Mucosa of rectum (tissue), 2 donors: ENCODE results near the gene CDH15.

Experiments used
- H3K27ac ChIP-seq, 2 donors: one replicate each; pipeline ENCODE4 v1.7.0; 2013; ENCODE audit warnings: inconsistent platforms in 2 of 2, low read depth in 2 of 2, low read length in 2 of 2
- H3K27me3 ChIP-seq, 2 donors: one replicate each; pipeline ENCODE4 v1.7.0; 2013; ENCODE audit warnings: low read length in 2 of 2; ENCODE audit not compliant: control insufficient read depth in 2 of 2, insufficient read depth in 2 of 2
- H3K36me3 ChIP-seq, 2 donors: one replicate each; pipeline ENCODE4 v1.7.0; 2013; ENCODE audit warnings: low read length in 2 of 2; ENCODE audit not compliant: control insufficient read depth in 2 of 2, insufficient read depth in 2 of 2
- H3K4me1 ChIP-seq, 2 donors: one replicate each; pipeline ENCODE4 v1.7.0; 2013; ENCODE audit warnings: low read length in 2 of 2, mild to moderate bottlenecking in 1 of 2; ENCODE audit not compliant: control insufficient read depth in 2 of 2, insufficient read depth in 2 of 2
- H3K4me3 ChIP-seq, 2 donors: one replicate each; pipeline ENCODE4 v1.7.0; 2013; ENCODE audit warnings: low read length in 2 of 2
- H3K9ac ChIP-seq, 2 donors: one replicate each; pipeline ENCODE4 v1.7.0; 2013; ENCODE audit warnings: low read length in 2 of 2, low read depth in 1 of 2, mild to moderate bottlenecking in 1 of 2
- H3K9me3 ChIP-seq, 2 donors: one replicate each; pipeline ENCODE4 v1.7.0; 2013; ENCODE audit warnings: low read length in 2 of 2; ENCODE audit not compliant: control insufficient read depth in 2 of 2
- donor health status: healthy.
- donor health status: Normal muscosa, but diverticular disease.

Gene CDH15

DNA sequence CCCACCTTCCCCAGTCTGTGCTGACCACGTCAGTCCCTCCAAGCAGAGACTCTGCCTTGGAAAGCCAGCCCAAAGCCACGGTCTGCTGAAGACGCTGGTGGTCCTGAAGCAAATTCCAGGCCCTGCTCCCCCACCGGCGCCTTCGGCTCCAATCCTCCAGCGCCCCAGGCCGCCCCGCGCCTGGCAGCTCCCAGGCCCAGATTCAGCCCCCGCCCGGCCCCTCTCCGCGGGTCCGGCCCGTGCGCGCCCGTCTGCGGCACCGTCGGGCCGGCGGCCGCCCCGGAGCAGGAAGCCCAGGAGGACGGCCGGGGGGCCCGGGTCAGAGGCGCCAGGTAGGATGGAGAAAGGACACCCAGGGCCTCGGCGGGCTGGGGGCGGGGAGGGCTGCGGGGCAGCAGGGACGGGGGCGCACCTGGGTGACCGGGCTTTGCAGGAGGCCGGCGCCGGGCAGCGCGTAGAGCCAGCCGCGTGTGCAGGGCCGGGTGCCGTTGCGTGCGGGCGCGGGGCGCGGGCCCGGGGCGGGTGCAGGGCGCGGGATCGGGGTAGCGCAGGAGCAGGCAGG is 29.4 kb downstream of the CDH15 start:
- peaks cover 17 to 37% of the 10 kb centered on the region in 2 donors for H3K27me3 ChIP-seq
- peak overlapping the region in 1 of 2 donors; percentile 16 for H3K4me3 ChIP-seq
- no peak overlapping the region for H3K9ac ChIP-seq
- no peaks in the 10 kb centered on the region for H3K36me3 ChIP-seq
- H3K4me1 ChIP-seq: peaks cover 0 to 3% of the 10 kb centered on the region in 2 donors
- H3K27ac ChIP-seq: no peak overlapping the region
- no peaks in the 10 kb centered on the region for H3K9me3 ChIP-seq

DNA sequence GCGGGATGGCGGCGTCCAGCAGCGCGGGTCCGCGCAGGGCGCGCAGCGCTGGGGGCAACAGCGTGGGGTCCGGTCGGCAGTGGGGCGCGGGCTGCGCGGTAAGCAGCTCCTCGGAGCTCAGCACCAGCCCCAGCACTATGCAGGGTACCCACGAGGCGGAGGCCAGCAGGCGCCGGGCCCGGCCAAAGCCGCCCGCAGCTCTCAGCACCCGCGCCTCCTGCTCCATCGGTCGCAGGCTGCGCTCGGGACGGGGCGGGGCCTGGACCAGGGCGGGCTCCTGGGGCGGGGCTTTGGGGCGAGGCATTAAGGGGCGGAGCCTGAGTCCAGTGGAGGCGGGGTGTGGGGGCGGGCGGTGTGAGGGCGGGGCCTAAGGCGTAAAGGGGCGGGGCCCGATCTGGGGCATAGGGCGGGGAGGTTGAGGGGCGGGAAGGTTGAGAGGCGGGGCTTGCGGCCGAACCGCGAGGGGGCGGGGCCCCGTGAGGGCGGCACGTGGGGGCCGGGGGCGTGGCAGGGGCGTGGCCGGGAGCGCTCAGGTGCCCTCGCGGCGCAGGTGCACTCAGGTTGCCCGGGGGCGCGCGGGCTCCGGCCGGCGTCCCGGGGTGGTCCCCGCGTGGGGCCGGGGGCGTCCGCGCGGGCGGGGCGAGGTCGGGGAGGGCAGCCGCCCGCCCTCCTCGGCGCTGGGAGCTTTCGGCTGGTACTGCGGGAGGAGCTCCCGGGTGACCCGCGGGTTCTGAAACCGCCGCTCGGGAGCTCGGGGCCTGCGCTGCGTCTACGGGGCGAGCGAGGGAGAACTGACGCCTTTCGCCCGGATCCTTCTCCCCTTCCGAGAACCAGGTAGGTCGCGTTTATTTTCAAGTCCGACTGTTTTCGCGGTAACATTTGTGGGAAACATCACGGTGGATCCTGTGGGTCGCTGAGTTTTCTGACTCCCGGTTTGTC is 30.2 kb downstream of the CDH15 start:
- H3K4me3 ChIP-seq: peak overlapping the region in 1 of 2 donors; percentile 16
- no peaks in the 10 kb centered on the region for H3K9me3 ChIP-seq
- peaks cover 0 to 3% of the 10 kb centered on the region in 2 donors for H3K4me1 ChIP-seq
- H3K9ac ChIP-seq: no peak overlapping the region
- H3K27me3 ChIP-seq: peaks cover 17 to 37% of the 10 kb centered on the region in 2 donors
- H3K27ac ChIP-seq: no peak overlapping the region
- H3K36me3 ChIP-seq: no peaks in the 10 kb centered on the region

DNA sequence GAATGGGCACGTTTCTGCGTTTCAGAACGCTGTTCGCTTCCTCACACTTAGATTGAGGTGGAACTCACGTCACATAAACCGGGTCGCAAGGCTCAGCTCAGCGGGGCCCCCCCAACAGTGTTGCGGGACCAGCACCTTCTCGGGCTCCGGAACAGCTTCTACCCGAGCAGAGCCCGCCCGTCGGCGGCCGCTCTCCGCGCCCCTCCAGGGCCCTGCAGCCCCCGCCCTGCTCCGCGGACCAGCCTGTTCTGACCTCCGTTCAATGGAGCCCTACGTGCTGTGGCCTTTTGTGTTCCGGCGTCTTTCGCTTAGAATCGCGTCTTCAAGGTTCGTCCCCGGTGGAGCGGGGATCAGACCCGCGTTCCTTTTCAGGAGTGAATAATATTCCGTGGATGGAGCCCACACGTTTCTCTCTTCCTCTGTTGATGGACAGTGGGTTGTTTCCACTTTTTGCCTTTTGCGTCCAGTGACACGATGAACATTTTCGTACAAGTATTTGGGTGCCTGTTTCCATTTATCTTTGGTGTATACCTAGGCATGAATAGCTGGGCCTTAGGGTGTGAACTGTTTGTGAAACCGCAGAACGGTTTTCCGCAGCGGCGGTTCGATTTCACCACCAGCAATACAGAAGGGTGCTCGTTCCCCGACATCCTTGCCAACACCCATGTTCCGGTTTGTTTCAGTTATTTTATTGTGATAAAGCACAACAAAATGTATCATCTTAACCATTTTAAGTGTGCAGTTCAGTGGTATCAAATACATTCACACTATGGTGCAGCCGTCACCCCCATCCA is 31.1 kb downstream of the CDH15 start:
- Histone ChIP-seq H3K27me3 (peaks cover 16 to 37% of the 10 kb centered on the region in 2 donors), H3K4me1 (peaks cover 0 to 3% of the 10 kb centered on the region in 2 donors), H3K36me3 (no peaks in the 10 kb centered on the region)

DNA sequence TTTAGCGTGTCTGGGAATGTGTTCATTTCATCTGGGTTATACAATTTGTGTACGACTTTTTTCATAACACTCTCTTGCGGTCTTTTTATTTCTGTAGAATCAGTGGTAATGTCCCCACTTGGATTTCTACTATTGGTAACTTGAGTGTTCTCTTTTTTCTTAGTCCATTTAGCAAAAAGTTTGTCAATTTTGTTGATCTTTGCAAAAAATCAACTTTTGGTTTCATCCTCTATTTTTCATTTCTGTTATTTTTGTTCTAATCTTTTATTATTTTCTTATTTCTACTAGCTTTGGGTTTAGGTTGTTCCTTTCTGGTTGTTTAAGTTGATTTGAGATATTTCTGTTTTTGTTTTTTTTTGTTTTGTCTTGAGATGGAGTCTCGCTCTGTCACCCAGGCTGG is 36.4 kb downstream of the CDH15 start:
- H3K27ac ChIP-seq: no peak overlapping the region
- H3K27me3 ChIP-seq: peaks cover 4 to 8% of the 10 kb centered on the region in 2 donors
- no peaks in the 10 kb centered on the region for H3K9me3 ChIP-seq
- no peak overlapping the region for H3K4me3 ChIP-seq
- H3K36me3 ChIP-seq: no peaks in the 10 kb centered on the region
- H3K9ac ChIP-seq: no peak overlapping the region
- H3K4me1 ChIP-seq: peaks cover 6% of the 10 kb centered on the region in 2 donors

More for the DNA sequence above, 31.1 kb downstream of the CDH15 start:
- Histone ChIP-seq H3K27ac (no peak overlapping the region), H3K4me3 (no peak overlapping the region), H3K9me3 (no peaks in the 10 kb centered on the region), H3K9ac (no peak overlapping the region)

DNA sequence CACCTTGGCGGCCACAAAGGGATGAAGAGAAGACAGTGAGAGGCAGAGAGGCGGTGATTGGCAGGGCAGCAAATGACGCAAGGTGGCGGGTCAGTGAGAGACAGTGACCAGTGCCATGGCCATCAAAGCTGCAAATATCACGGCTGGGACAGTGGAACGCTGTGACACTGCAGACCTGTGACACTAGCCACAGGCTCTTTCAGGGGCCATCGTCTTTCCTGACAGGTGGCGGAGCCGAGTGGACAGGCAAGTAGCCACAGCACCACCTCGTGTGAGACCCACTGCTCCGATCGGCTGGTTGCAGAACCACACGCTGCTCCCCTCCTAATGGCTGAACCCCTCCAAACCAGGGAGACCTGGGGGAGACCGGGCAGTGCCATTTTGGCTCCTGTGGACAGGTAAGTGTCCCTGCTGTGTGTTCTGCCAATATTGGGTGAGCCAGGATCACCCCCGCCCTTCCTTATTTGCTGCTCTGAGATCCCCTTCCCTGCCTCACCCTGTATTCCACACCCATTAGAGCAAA is 38.0 kb downstream of the CDH15 start:
- peaks cover 0 to 4% of the 10 kb centered on the region in 2 donors for H3K27me3 ChIP-seq
- H3K4me1 ChIP-seq: peaks cover 6% of the 10 kb centered on the region in 2 donors
- no peak overlapping the region for H3K4me3 ChIP-seq
- no peak overlapping the region for H3K27ac ChIP-seq
- H3K9me3 ChIP-seq: no peaks in the 10 kb centered on the region
- H3K36me3 ChIP-seq: no peaks in the 10 kb centered on the region
- H3K9ac ChIP-seq: no peak overlapping the region

DNA sequence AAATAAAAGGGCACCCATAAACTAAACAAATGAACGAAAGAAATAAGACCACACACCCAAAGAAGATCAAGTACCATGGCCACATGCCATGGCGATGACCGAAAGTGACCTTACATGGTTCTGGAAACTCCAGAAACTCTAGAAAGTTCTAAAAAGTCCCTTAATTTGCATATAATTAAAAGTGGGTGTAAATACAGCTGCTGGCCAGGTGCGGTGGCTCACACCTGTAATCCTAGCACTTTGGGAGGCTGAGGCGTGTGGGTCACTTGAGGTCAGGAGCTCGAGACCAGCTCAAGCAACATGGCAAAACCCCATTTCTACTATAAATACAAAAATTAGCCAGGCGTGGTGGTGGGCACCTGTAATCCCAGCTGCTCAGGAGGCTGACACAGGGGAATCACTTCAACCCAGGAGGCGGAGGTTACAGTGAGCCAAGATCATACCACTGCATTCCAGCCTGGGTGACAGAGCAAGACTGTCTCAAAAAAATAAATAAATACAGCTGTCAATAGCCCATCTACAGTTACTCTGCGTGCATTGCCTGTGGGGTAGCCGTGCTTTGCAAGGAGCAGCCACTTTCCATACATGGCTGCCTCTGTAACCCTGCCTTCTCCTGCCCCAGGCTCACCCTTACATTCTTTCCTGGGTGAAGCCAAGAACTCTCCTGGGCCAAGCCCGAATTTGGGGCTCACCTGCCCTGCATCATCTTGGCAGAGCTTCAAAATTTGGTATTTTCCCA is 38.8 kb downstream of the CDH15 start:
- Histone ChIP-seq H3K4me1 (peaks cover 6% of the 10 kb centered on the region in 2 donors), H3K9ac (no peak overlapping the region), H3K4me3 (no peak overlapping the region), H3K36me3 (no peaks in the 10 kb centered on the region), H3K9me3 (no peaks in the 10 kb centered on the region), H3K27me3 (peaks cover 0 to 4% of the 10 kb centered on the region in 2 donors), H3K27ac (no peak overlapping the region)

DNA sequence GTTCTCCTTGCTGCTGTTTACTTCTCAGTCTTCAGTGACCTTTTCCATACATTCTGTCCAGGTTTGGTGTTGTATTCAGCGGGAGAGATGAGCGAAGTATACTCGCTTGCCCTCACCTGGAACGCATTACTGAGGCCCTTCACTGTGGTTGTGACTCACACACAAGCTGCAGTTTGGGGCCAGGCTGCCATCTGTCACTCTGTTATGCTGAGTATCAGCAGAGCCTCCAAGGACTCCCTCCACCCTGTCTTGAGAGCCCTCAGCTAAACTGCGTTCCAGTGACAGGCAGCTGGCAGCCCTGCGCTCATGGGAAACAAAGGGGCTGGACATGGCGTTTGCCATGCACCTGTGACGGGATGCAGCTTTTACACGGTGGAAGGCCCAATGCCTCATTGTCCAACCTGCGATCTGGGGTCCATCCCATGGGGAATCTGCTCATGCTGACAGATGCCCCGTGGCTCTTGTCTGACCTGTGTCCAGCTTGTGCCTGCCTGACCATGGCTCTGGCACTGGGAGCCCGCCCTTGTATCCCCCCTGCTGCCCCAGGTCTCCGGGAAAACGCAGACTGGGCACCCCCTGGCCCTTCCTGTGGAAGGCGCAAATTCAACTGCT is 39.5 kb downstream of the CDH15 start:
- no peaks in the 10 kb centered on the region for H3K9me3 ChIP-seq
- peaks cover 0 to 4% of the 10 kb centered on the region in 2 donors for H3K27me3 ChIP-seq
- H3K4me3 ChIP-seq: no peak overlapping the region
- H3K27ac ChIP-seq: no peak overlapping the region
- H3K36me3 ChIP-seq: no peaks in the 10 kb centered on the region
- H3K9ac ChIP-seq: no peak overlapping the region
- H3K4me1 ChIP-seq: peaks cover 6% of the 10 kb centered on the region in 2 donors

DNA sequence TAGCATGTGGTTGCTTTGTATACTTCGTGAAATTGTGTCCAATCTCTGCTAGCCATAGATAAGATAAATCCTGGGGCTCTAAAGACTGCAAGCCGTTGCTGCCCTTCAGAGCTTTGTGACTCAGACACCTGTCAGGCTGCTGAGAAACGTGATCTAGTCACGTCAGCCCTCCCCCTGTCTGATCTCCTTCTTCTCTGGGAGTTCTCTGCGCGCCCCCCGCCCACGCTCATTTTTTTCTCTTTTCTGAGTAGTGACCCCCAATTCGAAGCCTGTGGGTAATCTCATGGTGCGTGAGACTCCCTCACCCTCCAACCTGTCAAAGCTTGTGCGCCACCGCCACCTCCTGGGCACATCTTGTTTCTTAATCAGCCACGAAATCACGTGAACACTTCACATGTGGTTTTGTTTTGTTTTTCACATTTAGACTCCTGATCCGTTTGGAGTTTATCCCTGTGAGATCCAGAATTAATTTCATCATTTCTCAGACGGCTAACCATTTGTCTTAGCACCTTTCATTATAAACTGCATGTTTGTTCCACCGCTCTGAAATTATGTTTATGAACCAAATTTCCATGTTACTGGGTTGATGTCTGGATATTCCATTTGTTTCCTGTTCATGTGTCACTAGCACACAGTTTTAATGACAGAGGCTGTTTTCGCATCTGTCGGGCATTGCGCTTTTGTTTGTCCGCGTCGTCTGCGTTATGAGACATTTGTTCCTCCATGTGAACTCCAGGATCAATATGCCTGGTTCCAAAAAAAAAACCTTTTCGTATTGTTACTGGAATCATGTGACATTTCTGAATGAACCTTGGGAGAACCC is 45.0 kb downstream of the CDH15 start:
- H3K9ac ChIP-seq: peak overlapping the region; percentile 92 to 96
- peak overlapping the region; percentile 91 to 94 for H3K4me3 ChIP-seq
- H3K27me3 ChIP-seq: no peaks in the 10 kb centered on the region
- H3K36me3 ChIP-seq: peaks cover 10 to 12% of the 10 kb centered on the region in 2 donors
- H3K9me3 ChIP-seq: no peaks in the 10 kb centered on the region
- H3K4me1 ChIP-seq: peaks cover 7 to 12% of the 10 kb centered on the region in 2 donors
- H3K27ac ChIP-seq: peak overlapping the region; percentile 97 to 98

DNA sequence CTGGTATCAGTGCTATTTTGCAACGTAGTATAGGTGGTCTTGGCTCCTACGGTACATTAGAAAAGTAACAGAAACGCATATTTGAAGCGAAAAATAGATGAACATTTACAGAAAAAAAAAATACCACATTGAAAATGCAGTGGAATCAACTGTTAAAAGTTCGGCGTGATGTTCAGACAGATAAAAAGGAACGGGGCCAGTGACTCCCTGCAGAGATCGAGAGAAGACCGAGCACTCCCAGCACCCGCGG is 45.5 kb downstream of the CDH15 start:
- Histone ChIP-seq H3K36me3 (peaks cover 15 to 18% of the 10 kb centered on the region in 2 donors), H3K27me3 (no peaks in the 10 kb centered on the region), H3K4me1 (peaks cover 7 to 12% of the 10 kb centered on the region in 2 donors), H3K27ac (peak overlapping the region; percentile 97 to 98), H3K9ac (peak overlapping the region; percentile 92 to 96), H3K4me3 (peak overlapping the region; percentile 91 to 94), H3K9me3 (no peaks in the 10 kb centered on the region)
